ENCODE results near the gene SLC7A5. TPM values are rescaled to one million over a fixed set of nuclear protein-coding genes. Genes with fewer than 3 reads are reported as not detected.

The SLC7A5 gene
- total and polyA plus RNA-seq, 2 of the 13 experiments (the other 11 are each of a cell fraction or from before 2014, with no cell fraction given) = 79.6 to 155 TPM

DNA sequence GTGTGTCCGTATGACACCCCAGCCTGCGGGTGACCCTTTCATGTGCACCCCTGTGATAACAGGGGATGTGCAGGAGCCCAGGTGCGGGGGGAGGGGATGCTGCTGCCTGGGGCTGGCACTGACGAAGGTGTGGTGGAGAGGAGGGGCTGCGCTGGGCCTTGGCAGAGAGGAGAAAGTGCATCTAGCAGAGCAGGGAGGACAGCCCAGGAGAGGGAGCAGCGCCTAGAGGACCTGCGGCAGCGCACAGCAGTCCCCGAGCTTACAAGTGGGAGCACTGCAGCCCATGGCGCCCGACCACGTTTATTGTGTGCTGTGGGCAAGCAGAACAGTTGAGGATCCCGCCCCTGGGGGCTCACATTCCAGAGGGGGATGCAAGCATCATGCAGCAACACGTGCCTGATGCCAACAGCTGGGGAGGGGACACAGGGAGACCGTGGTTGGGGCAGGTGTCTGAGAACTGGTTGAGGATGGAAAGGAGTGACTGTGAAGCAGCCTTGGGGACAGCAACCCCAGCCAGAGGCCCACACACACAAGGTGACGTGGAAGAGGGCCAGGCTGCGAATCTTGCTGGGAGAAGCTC lies 10.9 kb upstream of the SLC7A5 start:
- H3K27ac ChIP-seq (ENCODE audit: extremely low read length, insufficient read depth, low read length) = no peak overlapping the region
- intact Hi-C loops (cut with micrococcal nuclease; ENCODE audit: unreplicated experiment) = no loop called here
- H3K36me3 ChIP-seq (replicated peaks in 1 of 2; ENCODE audit: control insufficient read depth in 1 of 2, insufficient read depth in 2 of 2, low read length in 2 of 2) = no peaks in the 10 kb centered on the region
- FAIRE-seq = no peak
- in situ Hi-C loops (cut with HindIII; ENCODE audit: extremely low pct_ligation_motif_present, low pct_unique_long_range_greater_than_20kb) = no loop called here
- H3K9ac ChIP-seq (ENCODE audit: insufficient read depth, low read depth, low read length) = no peak overlapping the region
- H3K27me3 ChIP-seq (ENCODE audit: control insufficient read depth in 1 of 2, insufficient read depth in 2 of 2, low read length in 2 of 2) = no peaks in the 10 kb centered on the region
- H3K4me2 ChIP-seq (ENCODE audit: low read depth, low read length) = peak overlapping the region; percentile 60
- ATAC-seq = peak; percentile 66
- DNase-seq (ENCODE audit: low spot score) = no peak
- no TSS peak for BruUV-seq (replicated peaks)
- H3K79me2 ChIP-seq (ENCODE audit: insufficient read depth, low read length) = no peaks in the 10 kb centered on the region
- peaks cover 85% of the 10 kb centered on the region for H3K4me1 ChIP-seq (ENCODE audit: insufficient read depth, low read length)
- WGBS (ENCODE audit: low lambda C conversion rate) = 15% methylated on average over 17 of the region's 17 CpGs
- H3K9me3 ChIP-seq (ENCODE audit: low read length) = no peaks in the 10 kb centered on the region
- ChIA-PET POLR2A (interaction anchor here (1.0 to 2.4 kb wide), 5 partner anchors 9 to 101 kb away, joined by 3 to 10 read pairs (median 5); partner anchors contain the start of gene BANP), CTCF (ENCODE audit: low intra/inter-chr PET ratio, low total read pairs) (no interaction called here)
- no peak overlapping the region for H2AFZ ChIP-seq (ENCODE audit: low read length)
- peak overlapping the region in 2 of 3 experiments; percentile 18 to 51; a peak in 1 of 6 replicates for H3K4me3 ChIP-seq (replicated peaks in 1 of 3; ENCODE audit: insufficient read depth in 1 of 3, low read depth in 2 of 3, low read length in 3 of 3)
- H4K20me1 ChIP-seq (ENCODE audit: insufficient read depth, low read length) = no peaks in the 10 kb centered on the region
- TF ChIP-seq TEAD3 (CRISPR knock-in tag; optimal IDR thresholded peaks at IDR 0.05; ENCODE audit: borderline replicate concordance) (peak; percentile 25), ZBTB42 (CRISPR knock-in tag; IDR thresholded peaks at IDR 0.05) (no peak), ZMYM2 (CRISPR knock-in tag; IDR thresholded peaks at IDR 0.05) (0 out of 2 replicates have a peak, but pooled peaks have one; percentile 7), ZSCAN25 (CRISPR knock-in tag; IDR thresholded peaks at IDR 0.05) (no peak), GABPB1 (CRISPR knock-in tag; IDR thresholded peaks at IDR 0.05) (0 out of 2 replicates have a peak, but pooled peaks have one; percentile 30), FOXA1 (IDR thresholded peaks at IDR 0.05) (no peak), FOXA1 (CRISPR knock-in tag; IDR thresholded peaks at IDR 0.05) (peak; percentile 3; the same call in 1 of the 2 replicates), HNRNPL (IDR thresholded peaks at IDR 0.05; ENCODE audit: low read depth, low read length) (peak; percentile 54; the same call in 1 of the 2 replicates), SAP130 (CRISPR knock-in tag; IDR thresholded peaks at IDR 0.05; ENCODE audit: low read depth) (0 out of 2 replicates have a peak, but pooled peaks have one; percentile 7)
- TF ChIP-seq, protein P1, sequence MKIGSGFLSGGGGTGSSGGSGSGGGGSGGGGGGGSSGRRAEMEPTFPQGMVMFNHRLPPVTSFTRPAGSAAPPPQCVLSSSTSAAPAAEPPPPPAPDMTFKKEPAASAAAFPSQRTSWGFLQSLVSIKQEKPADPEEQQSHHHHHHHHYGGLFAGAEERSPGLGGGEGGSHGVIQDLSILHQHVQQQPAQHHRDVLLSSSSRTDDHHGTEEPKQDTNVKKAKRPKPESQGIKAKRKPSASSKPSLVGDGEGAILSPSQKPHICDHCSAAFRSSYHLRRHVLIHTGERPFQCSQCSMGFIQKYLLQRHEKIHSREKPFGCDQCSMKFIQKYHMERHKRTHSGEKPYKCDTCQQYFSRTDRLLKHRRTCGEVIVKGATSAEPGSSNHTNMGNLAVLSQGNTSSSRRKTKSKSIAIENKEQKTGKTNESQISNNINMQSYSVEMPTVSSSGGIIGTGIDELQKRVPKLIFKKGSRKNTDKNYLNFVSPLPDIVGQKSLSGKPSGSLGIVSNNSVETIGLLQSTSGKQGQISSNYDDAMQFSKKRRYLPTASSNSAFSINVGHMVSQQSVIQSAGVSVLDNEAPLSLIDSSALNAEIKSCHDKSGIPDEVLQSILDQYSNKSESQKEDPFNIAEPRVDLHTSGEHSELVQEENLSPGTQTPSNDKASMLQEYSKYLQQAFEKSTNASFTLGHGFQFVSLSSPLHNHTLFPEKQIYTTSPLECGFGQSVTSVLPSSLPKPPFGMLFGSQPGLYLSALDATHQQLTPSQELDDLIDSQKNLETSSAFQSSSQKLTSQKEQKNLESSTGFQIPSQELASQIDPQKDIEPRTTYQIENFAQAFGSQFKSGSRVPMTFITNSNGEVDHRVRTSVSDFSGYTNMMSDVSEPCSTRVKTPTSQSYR (CRISPR knock-in tag; IDR thresholded peaks at IDR 0.05; ENCODE audit: borderline replicate concordance) = peak; percentile 65; the same call in 1 of the 2 replicates
- TF ChIP-seq, protein P2, sequence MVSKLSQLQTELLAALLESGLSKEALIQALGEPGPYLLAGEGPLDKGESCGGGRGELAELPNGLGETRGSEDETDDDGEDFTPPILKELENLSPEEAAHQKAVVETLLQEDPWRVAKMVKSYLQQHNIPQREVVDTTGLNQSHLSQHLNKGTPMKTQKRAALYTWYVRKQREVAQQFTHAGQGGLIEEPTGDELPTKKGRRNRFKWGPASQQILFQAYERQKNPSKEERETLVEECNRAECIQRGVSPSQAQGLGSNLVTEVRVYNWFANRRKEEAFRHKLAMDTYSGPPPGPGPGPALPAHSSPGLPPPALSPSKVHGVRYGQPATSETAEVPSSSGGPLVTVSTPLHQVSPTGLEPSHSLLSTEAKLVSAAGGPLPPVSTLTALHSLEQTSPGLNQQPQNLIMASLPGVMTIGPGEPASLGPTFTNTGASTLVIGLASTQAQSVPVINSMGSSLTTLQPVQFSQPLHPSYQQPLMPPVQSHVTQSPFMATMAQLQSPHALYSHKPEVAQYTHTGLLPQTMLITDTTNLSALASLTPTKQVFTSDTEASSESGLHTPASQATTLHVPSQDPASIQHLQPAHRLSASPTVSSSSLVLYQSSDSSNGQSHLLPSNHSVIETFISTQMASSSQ (IDR thresholded peaks at IDR 0.05; ENCODE audit: low read depth) = no peak
- TF ChIP-seq, protein P2 (CRISPR knock-in tag; IDR thresholded peaks at IDR 0.05; ENCODE audit: borderline replicate concordance) = 0 out of 2 replicates have a peak, but pooled peaks have one; percentile 26
- TF ChIP-seq, protein P3, sequence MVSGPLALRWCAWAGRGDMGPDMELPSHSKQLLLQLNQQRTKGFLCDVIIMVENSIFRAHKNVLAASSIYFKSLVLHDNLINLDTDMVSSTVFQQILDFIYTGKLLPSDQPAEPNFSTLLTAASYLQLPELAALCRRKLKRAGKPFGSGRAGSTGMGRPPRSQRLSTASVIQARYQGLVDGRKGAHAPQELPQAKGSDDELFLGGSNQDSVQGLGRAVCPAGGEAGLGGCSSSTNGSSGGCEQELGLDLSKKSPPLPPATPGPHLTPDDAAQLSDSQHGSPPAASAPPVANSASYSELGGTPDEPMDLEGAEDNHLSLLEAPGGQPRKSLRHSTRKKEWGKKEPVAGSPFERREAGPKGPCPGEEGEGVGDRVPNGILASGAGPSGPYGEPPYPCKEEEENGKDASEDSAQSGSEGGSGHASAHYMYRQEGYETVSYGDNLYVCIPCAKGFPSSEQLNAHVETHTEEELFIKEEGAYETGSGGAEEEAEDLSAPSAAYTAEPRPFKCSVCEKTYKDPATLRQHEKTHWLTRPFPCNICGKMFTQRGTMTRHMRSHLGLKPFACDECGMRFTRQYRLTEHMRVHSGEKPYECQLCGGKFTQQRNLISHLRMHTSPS (CRISPR knock-in tag; IDR thresholded peaks at IDR 0.05; ENCODE audit: low read depth) = peak; percentile 21; the same call in 1 of the 2 replicates
- TF ChIP-seq, protein P4, sequence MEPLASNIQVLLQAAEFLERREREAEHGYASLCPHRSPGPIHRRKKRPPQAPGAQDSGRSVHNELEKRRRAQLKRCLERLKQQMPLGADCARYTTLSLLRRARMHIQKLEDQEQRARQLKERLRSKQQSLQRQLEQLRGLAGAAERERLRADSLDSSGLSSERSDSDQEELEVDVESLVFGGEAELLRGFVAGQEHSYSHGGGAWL (CRISPR knock-in tag; IDR thresholded peaks at IDR 0.05) = peak; percentile 22; the same call in 1 of the 2 replicates
